Heart right ventricle (tissue), 16 donors: Measurements from ENCODE around the gene MAP3K20. TPM values are rescaled to one million over a fixed set of nuclear protein-coding genes. Genes with fewer than 3 reads are reported as not detected.
A peak's percentile ranks its signal among the peaks of the same experiment; 100 is the strongest.

ENCODE experiments used
- ATAC-seq, 8 donors: fragments of 200-7000 bp; cut with Tn5 transposase; one replicate each; pipeline ENCODE4 v1.9.1; 2020; ENCODE audit warnings: mild to moderate bottlenecking in 8 of 8, moderate library complexity in 8 of 8, moderate number of reproducible peaks in 1 of 8
- DNase-seq, 2 donors: peaks; one replicate each; pipeline ENCODE4 v3.0.0-alpha.2; 2020
- H3K27ac ChIP-seq, 10 donors: fragments of 200-600 bp; sonication (generic) in 2 of 10; one replicate each; pipeline versions ENCODE4 v1.5.0 to v1.8.0; 2020 to 2022; ENCODE audit warnings: mild to moderate bottlenecking in 3 of 10
- H3K27me3 ChIP-seq, 7 donors: fragments of 200-600 bp; one replicate each; pipeline ENCODE4 v1.8.0; 2021 to 2022; ENCODE audit warnings: mild to moderate bottlenecking in 2 of 7
- H3K36me3 ChIP-seq, 9 donors: fragments of 200-600 bp; sonication (generic) in 1 of 9; one replicate each; pipeline versions ENCODE4 v1.5.0 to v1.8.0; 2020 to 2022; ENCODE audit warnings: mild to moderate bottlenecking in 2 of 9
- H3K4me1 ChIP-seq, 9 donors: fragments of 200-600 bp; sonication (generic) in 1 of 9; one replicate each; pipeline versions ENCODE4 v1.5.0 to v1.8.0; 2020 to 2022; ENCODE audit warnings: mild to moderate bottlenecking in 4 of 9
- H3K4me3 ChIP-seq, 10 donors: fragments of 200-600 bp; sonication (generic) in 2 of 10; one replicate each; pipeline versions ENCODE4 v1.5.0 to v1.8.0; 2020 to 2022; ENCODE audit warnings: mild to moderate bottlenecking in 7 of 10, moderate library complexity in 2 of 10
- H3K9me3 ChIP-seq, 11 donors: fragments of 200-600 bp in 10 of 11; sonication (generic) in 2 of 11; one replicate each; pipeline versions ENCODE4 v1.5.0 to v1.8.0; 2013 to 2022; ENCODE audit warnings: mild to moderate bottlenecking in 2 of 11, control low read depth in 1 of 11, moderate library complexity in 1 of 11
- CTCF ChIP-seq, 9 donors: fragments of 200-600 bp; sonication (generic) in 2 of 9; IDR thresholded peaks; one replicate each; pipeline versions ENCODE4 v1.5.0 to v1.8.0; 2021 to 2022; ENCODE audit warnings: antibody characterized with exemption in 9 of 9, mild to moderate bottlenecking in 5 of 9, moderate library complexity in 1 of 9
- WGBS, 2 donors: extraction: QIAGEN DNeasy Blood & Tissue Kit; methylation state at CpG; one replicate each; pipeline ENCODE4 v1.1.7; 2013; ENCODE audit warnings: inconsistent platforms in 1 of 2; 5-methylcytosine and 5-hydroxymethylcytosine counted together
- intact Hi-C, 10 donors: fragments of 100-400 bp; cut with DNase I; formaldehyde crosslinking; loops; one replicate each; pipeline versions ENCODE4 v1.11.1 to v1.14.2; 2022
- polyA plus RNA-seq, 2 donors: library from polyadenylated mRNA; stranded (reverse); fragments of 200-250 nt; gene quantifications; one replicate each; pipeline ENCODE4 v1.2.3, GENCODE V29; 2013
- total RNA-seq, 10 donors: library from RNA; stranded (reverse); fragmentation: NEBNext Ultra II Directional in 3 of 10; extraction: Animal tissue kit (Norgen Biotek cat#: 25700) in 3 of 10; gene quantifications; one replicate each; pipeline versions ENCODE4 v1.2.1 to v1.2.4, GENCODE V29; 2021 to 2023
- donor health status: Arrhythmogenic right ventricular cardiomyopathy.
- donor health status: ischemic (EF 13 %, LVEDD 7.1; RV severe dilation, severe dysfunction).
- donor health status: healthy with polysubstance abuse.
- donor health status: DM: no; HTN: yes; CAD: no.
- donor health status: DM: no; HTN: no; CAD: no.
- donor health status: ischemic (EF 25% LVEDD 6.9; RV normal size, moderate dysfunction).
- donor health status: ischemic (EF 25% LVEDD 5.7; RV mildly dilated, moderate dysfunction).
- donor health status: healthy.
- donor health status: DM: yes; HTN: yes; CAD: no.
- donor health status: Ischemic cardiomyopathy.
- donor health status: ischemic (EF 35%, LVEDD 5.7; RV mildly dilated, moderate dysfunction).
- donor health status: nonischemic (EF 11% LVEDD 7.7; RV severe dilation, severe dysfunction).
- donor health status: DM: yes; HTN: yes; CAD: no.
- donor health status: PGD.
- donor health status: ischemic (EF 29% LVEDD 5.4; RV normal size, mild dysfunction).
- donor health status: nonischemic (EF 23%, LVEDD 6.1; RV moderate dilation, normal function).

Gene MAP3K20
- total and polyA plus RNA-seq, 12 donors: 63.2 to 560 (median 420) TPM

GRCh38 chr2:173087793-173088496 is 12.3 kb downstream of the MAP3K20 start:
- 76 to 80% methylated on average over 4 of the region's 4 CpGs for WGBS, 2 donors
- Histone ChIP-seq H3K4me3 (no peak overlapping the region), H3K27me3 (no peaks in the 10 kb centered on the region), H3K9me3 (no peaks in the 10 kb centered on the region), H3K4me1 (peaks cover 0 to 93% (median 73%) of the 10 kb centered on the region in 9 donors), H3K27ac (peak overlapping the region in 8 of 10 donors; percentile 50 to 83 (median 70)), H3K36me3 (peaks cover 0 to 16% (median 0%) of the 10 kb centered on the region in 9 donors)
- intact Hi-C loops: loop anchor here in 1 of 10 donors (10.0 kb wide), 2 partner anchors 53 to 117 kb away; no protein-coding TSS in a partner anchor
- TF ChIP-seq CTCF (IDR thresholded peaks at IDR 0.05): no peak
- ATAC-seq (no peak), DNase-seq (no peak)

GRCh38 chr2:173090276-173090877 is 14.7 kb downstream of the MAP3K20 start:
- peaks cover 3 to 86% (median 54%) of the 10 kb centered on the region in 9 donors for H3K4me1 ChIP-seq
- no peaks in the 10 kb centered on the region for H3K9me3 ChIP-seq
- peak overlapping the region in 7 of 10 donors; percentile 9 to 33 (median 22) for H3K4me3 ChIP-seq
- peaks cover 0 to 30% (median 0%) of the 10 kb centered on the region in 9 donors for H3K36me3 ChIP-seq
- H3K27ac ChIP-seq: peak overlapping the region; percentile 66 to 83 (median 79)
- DNase-seq (peak; percentile 17 to 32), ATAC-seq (peak; percentile 57 to 85 (median 76))
- no peaks in the 10 kb centered on the region for H3K27me3 ChIP-seq
- intact Hi-C loops: loop anchor here in 3 of 10 donors (5.0 kb wide), 4 partner anchors 63 to 122 kb away; no protein-coding TSS in a partner anchor
- WGBS, 2 donors: 27 to 37% methylated on average over 11 of the region's 11 CpGs
- TF ChIP-seq CTCF (IDR thresholded peaks at IDR 0.05): no peak

- DNase-seq (peak; percentile 16 to 48), ATAC-seq (peak; percentile 64 to 91 (median 82))
- H3K27me3 ChIP-seq: no peaks in the 10 kb centered on the region
- H3K4me1 ChIP-seq: peaks cover 3 to 79% (median 62%) of the 10 kb centered on the region in 9 donors
- intact Hi-C loops: loop anchor here in 3 of 10 donors (5.0 kb wide), 4 partner anchors 64 to 121 kb away; no protein-coding TSS in a partner anchor
- WGBS, 2 donors: 37 to 45% methylated on average over 10 of the region's 10 CpGs
- H3K4me3 ChIP-seq: peak overlapping the region in 7 of 10 donors; percentile 9 to 33 (median 27)
- TF ChIP-seq CTCF (IDR thresholded peaks at IDR 0.05): peak in 7 of 9 donors; percentile 17 to 58 (median 44)
- H3K9me3 ChIP-seq: no peaks in the 10 kb centered on the region
- H3K36me3 ChIP-seq: peaks cover 0 to 36% (median 0%) of the 10 kb centered on the region in 9 donors
- H3K27ac ChIP-seq: peak overlapping the region; percentile 66 to 83 (median 79)
These were observed 15.5 kb downstream of the MAP3K20 start for GRCh38 chr2:173090973-173091660.

GRCh38 chr2:173091910-173092309 is 16.3 kb downstream of the MAP3K20 start:
- no peaks in the 10 kb centered on the region for H3K9me3 ChIP-seq
- DNase-seq: no peak
- H3K27ac ChIP-seq: peak overlapping the region; percentile 66 to 83 (median 79)
- intact Hi-C loops: loop anchor here in 4 of 10 donors (2.0 to 5.0 kb wide), 5 partner anchors 65 to 120 kb away; no protein-coding TSS in a partner anchor
- TF ChIP-seq CTCF (IDR thresholded peaks at IDR 0.05): no peak
- H3K27me3 ChIP-seq: no peaks in the 10 kb centered on the region
- WGBS, 2 donors: 87 to 88% methylated on average over 4 of the region's 4 CpGs
- no peak for ATAC-seq
- H3K4me3 ChIP-seq: peak overlapping the region in 8 of 10 donors; percentile 4 to 33 (median 24)
- peaks cover 0 to 44% (median 0%) of the 10 kb centered on the region in 9 donors for H3K36me3 ChIP-seq
- peaks cover 3 to 79% (median 55%) of the 10 kb centered on the region in 9 donors for H3K4me1 ChIP-seq
